GM21825 (cell line): ENCODE data around the gene TMEM242.
"Not testable (repeated sequence)": the region's sequence is repeated elsewhere in the genome, so short reads cannot be mapped to it uniquely, and the experiment has no call there.

Experiments used
- ATAC-seq: cut with Tn5 transposase; IDR thresholded peaks from one replicate; pipeline ENCODE4 v1.9.1; 2021; ENCODE audit warnings: mild to moderate bottlenecking, moderate library complexity; ENCODE audit not compliant: unreplicated experiment

The TMEM242 gene

DNA sequence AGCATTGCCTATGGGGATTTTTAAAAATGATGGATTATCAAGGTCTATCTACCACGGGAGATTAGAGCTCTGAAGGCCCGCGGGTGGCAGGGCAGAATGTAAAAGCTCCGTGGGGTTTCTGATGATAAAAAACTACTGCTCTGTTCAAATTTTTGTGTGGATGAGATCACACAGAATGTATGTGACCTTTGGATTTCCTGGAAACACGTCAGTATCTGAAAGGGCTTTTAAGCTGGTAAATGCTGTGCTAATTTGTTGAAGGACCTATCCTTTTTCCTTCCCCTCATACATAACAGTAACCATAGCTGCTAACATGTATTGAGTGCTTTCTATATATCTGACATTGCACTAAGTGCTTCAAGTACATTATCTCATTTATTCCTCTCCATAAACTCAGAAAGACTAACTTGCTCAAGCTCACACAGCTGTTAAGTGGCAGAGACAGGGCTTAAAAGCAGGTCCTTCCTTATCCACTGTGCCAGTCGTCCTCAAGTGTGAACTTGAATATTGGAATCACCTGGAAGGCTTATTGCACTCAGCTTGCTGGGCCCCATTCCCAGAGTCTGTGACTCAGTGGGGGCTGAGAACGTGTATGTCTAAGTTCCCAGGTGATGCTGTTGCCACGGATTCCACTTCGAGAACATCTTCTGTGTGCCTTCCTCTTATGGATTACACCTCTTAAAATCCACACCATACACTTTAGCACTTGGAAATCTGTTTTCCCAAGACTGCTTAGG is 1.9 kb upstream of the TMEM242 start:
- ATAC-seq: no peak

- ATAC-seq: peak; percentile 30
These were observed 614 bp upstream of the TMEM242 start for GRCh38 chr6:157323966-157324300.

- ATAC-seq: no peak
These were observed 496 bp downstream of the TMEM242 start for GRCh38 chr6:157322792-157323254.

GRCh38 chr6:157316871-157317814 is 6.2 kb downstream of the TMEM242 start:
- no peak for ATAC-seq

DNA sequence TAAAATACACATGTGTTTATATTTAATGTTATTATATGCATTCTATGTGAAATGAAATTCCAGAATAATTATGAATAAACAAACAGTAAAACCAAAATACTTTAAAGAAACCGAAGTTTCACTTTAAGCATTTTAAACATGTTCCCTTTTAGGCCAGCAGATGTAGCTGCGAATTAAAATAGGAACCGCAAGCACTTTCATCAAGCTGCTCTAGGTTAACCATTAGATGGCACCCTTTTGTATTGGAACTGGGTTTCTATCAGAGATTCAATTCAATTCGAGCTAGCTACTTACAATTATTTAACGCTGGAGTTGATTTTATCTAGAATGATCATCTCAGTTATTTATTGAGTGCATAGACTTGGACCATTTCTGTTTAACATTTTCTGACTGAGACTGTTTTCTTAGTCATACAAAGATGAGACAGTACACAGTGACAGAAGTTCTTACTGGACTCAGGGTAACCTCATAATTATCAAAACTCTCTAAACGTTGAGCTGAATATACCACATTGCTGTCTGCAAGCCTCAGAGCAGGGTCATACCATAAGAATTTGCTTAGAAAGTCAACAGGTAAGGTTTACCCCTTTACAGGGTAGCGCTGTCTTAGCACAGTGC is 8.5 kb downstream of the TMEM242 start:
- peak; percentile 81 for ATAC-seq

DNA sequence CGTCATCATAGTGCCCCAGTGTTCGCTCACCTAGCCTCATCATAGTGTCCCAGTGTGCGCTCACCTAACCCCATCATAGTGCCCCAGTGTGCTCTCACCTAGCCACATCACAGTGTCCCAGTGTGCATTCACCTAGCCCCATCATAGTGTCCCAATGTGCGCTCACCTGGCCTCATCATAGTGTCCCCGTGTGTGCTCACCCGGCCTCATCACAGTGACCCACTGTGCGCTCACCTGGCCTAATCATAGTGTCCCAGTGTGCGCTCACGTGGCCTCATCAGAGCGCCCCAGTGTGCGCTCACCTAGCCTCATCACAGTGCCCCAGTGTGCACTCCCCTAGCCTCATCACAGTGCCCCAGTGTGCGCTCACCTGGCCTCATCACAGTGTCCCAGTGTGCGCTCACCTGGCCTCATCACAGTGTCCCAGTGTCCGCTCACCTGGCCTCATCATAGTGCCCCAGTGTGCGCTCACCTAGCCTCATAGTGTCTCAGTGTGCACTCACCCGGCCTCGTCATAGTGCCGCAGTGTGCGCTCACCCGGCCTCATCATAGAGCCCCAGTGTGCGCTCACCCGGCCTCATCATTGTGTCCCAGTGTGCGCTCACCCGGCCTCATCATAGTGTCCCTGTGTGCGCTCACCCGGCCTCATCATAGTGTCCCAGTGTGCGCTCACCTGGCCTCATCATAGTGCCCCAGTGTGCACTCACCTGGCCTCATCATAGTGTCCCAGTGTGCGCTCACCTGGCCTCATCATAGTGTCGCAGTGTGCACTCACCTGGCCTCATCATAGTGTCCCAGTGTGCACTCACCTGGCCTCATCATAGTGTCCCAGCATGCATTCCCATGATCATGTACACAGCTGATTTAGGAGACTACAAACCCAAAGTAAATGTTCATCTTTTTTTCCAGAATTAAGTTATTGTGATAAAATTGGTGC is 9.5 kb downstream of the TMEM242 start:
- ATAC-seq: no peak

DNA sequence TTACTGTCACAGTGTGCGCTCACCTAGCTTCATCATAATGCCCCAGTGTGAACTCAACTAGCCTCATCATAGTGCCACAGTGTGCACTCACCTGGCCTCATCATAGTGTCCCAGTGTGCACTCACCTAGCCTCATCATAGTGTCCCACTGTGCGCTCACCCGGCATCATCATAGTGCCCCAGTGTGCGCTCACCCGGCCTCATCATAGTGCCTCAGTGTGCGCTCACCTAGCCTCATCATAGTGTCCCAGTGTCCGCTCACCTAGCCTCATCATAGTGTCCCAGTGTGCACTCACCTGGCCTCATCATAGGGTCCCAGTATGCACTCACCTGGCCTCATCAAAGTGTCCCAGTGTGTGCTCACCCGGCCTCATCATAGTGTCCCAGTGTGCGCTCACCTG is 10.6 kb downstream of the TMEM242 start:
- ATAC-seq: no peak

- ATAC-seq: not testable (repeated sequence)
These were observed 12.6 kb downstream of the TMEM242 start for GRCh38 chr6:157310693-157311092.

DNA sequence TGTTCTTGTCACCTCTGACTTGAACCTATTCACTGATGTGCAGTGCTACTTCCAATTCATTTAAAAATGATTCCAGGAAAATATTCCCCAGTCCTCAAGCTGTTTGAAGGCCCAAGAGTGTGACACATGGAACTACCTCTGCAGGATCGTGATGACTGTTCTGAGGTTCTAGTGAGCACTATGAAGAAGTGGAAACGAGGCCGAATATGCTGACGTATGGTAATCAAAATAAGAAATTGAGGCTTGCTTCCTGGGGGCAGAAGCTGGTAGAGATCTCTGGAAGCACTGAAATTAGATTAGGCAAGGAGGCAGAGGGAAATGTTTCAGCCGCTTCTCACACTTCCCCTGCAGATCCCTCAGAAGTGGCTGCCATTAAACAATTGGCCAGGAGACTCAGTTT is 15.7 kb downstream of the TMEM242 start:
- no peak for ATAC-seq

DNA sequence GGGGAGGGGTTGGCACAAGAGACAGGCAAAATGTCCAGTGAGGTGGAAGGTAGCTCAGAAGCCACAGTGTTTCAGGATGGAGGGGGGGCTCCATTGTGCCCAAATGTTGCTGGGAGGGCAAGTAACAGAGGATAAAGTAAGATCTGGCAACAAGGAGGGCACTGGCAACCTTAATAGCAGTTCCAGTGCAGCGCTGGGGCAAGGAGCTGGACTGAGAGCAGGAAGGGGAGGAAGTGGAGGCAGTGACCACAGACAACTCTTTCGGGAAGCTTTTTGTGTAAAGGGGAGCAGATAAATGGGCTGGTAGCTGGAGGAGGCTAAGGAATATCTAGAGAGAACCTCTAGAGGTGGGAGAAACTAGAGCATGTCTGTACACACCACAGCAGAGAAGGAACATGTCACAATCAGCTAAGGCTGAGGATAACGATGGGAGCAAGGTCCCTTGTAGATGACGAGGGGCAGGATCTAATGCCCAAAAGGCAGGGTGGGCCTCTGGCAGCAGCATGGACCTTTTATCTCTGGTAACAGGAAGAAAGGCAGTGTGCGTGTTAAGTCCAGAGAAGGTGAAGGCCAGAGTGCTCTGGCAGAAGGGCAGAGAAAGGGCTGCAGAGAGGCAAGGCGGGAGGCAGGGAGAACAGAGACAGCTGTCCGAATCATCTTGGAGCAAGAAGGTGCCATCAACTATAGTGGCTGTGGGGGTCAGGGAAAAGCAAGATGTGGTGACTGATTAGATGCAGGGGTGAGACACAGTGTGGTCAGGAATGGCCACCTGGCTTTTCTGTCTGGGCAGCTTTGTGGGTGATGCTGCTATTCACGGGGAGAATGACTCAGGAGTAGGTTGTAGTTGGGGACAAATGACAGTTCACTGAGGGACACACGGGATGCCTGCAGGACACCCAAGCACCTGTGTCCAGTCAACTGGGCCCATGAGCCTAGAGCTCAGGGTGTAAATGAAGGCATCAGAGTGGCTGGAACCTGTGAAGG is 17.4 kb downstream of the TMEM242 start:
- ATAC-seq: no peak

GRCh38 chr6:157304899-157305663 is 18.2 kb downstream of the TMEM242 start:
- no peak for ATAC-seq

- no peak for ATAC-seq
These were observed 20.6 kb downstream of the TMEM242 start for GRCh38 chr6:157302736-157303135.

DNA sequence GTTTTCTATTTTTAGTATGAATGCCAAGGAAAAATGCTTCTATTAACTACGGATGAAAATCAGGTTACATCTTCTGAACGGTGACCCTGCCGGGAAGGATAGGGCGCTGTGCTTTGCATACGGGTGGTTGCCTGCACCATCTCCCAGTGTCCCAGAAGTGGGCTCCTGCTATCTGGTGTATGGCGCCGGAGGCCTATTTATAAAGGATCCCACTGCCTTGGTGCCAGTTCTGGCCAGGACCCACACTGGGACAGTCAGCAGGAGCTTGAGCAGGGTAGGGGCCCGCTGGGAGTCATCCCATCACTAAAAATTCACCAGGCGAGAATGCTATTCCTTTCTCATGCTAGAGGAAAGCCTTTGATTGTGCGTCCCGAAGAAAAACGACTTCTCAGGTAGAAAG is 22.9 kb downstream of the TMEM242 start:
- no peak for ATAC-seq

DNA sequence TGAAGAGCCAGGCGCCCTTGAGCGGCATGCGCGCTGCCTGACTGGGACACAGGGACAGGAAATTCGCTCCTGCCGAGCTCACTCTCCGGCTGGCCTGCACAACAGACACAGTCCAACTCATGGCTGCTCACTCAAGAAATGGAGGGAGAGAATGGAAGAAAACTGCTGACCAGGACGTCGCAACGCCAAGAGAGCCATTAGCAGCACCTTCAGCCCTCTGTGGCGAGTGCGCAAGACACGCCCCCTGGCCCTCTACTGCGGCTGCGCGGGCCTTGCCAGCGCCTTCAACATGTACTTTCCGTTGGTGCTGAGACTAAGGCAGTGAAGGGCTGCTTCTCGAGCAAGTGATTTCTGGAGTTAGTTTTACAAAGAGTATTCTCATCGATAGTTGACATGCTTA is 23.3 kb downstream of the TMEM242 start:
- ATAC-seq: no peak

GRCh38 chr6:157298216-157298724 is 25.0 kb downstream of the TMEM242 start:
- no peak for ATAC-seq

GRCh38 chr6:157294654-157295053 is 28.7 kb downstream of the TMEM242 start:
- no peak for ATAC-seq

DNA sequence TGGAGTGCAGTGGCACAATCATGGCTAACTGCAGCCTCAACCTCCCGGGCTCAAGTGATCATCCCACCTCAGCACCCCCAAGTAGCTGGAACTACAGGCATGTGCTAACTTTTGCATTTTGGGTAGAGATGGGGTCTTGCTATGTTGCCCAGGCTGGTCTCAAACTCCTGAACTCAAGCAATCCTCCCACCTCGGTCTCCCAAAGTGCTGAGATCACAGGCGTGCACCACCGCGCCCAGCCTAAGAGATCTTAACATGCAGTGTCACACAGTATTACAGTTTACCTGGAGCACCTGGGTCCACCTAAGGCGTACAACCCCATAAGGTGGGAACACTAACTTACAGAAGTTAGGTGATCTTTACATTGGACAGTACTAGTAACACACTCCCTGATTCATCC is 29.5 kb downstream of the TMEM242 start:
- no peak for ATAC-seq

DNA sequence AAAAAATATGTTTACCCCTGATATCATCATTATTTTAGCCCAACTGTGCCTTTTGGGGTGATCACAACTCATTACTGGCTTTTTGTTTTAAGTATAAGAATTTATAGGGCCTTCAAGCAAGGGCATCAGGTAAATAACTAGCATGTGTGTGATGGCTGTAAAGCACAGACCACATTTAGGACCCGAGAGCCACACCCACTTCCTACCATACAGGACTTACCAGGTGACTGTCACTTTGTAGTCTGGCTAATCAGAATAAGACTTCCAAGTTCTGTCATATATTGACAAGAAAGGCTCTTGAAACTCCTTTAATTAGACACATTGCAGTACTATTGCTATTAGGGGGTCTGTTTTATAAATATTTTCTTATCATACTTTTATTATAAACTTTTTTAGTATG is 31.1 kb downstream of the TMEM242 start:
- ATAC-seq: no peak
